Coronary artery (tissue), 2 donors: Measurements from ENCODE around the gene CSE1L.
"Not testable (repeated sequence)": the region's sequence is repeated elsewhere in the genome, so short reads cannot be mapped to it uniquely, and the experiment has no call there.

ENCODE experiments used
- DNase-seq: peaks from one replicate; pipeline ENCODE4 v3.0.0-alpha.2; 2017; ENCODE audit warnings: low spot score
- H3K27ac ChIP-seq, 2 donors: fragments of 200-600 bp; sonication (generic); one replicate each; pipeline ENCODE4 v1.5.1; 2016 to 2019
- H3K4me3 ChIP-seq: fragments of 200-600 bp; sonication (generic); 2 replicates; pipeline ENCODE4 v1.5.1; 2016; ENCODE audit warnings: mild to moderate bottlenecking, moderate library complexity
- TF ChIP-seq, protein P1 (sequence below): fragments of 200-600 bp; sonication (generic); IDR thresholded peaks from one replicate; pipeline ENCODE4 v1.5.1; 2019; ENCODE audit warnings: antibody characterized with exemption

Gene CSE1L

DNA sequence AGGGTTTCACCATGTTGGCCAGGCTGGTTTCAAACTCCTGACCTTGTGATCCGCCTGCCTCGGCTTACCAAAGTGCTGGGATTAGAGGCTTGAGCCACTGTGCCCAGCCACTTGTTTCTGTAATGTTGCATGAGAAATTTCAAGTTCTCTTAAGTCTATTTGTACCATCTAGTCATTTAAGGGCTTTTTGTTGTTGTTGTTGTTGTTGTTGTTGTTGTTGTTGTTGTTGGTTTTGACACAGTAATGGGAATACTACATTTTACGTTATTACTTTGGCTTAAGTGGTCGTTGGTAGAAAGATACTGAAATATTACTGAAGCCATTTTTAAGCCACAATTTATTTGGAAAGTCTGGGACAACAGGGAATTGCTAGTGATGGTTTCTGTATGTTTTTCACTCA, 52.0 kb downstream of the CSE1L start:
- H3K27ac ChIP-seq: no peak overlapping the region
- DNase-seq: no peak
- H3K4me3 ChIP-seq: no peak overlapping the region
- TF ChIP-seq, protein P1, sequence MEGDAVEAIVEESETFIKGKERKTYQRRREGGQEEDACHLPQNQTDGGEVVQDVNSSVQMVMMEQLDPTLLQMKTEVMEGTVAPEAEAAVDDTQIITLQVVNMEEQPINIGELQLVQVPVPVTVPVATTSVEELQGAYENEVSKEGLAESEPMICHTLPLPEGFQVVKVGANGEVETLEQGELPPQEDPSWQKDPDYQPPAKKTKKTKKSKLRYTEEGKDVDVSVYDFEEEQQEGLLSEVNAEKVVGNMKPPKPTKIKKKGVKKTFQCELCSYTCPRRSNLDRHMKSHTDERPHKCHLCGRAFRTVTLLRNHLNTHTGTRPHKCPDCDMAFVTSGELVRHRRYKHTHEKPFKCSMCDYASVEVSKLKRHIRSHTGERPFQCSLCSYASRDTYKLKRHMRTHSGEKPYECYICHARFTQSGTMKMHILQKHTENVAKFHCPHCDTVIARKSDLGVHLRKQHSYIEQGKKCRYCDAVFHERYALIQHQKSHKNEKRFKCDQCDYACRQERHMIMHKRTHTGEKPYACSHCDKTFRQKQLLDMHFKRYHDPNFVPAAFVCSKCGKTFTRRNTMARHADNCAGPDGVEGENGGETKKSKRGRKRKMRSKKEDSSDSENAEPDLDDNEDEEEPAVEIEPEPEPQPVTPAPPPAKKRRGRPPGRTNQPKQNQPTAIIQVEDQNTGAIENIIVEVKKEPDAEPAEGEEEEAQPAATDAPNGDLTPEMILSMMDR: no peak

DNA sequence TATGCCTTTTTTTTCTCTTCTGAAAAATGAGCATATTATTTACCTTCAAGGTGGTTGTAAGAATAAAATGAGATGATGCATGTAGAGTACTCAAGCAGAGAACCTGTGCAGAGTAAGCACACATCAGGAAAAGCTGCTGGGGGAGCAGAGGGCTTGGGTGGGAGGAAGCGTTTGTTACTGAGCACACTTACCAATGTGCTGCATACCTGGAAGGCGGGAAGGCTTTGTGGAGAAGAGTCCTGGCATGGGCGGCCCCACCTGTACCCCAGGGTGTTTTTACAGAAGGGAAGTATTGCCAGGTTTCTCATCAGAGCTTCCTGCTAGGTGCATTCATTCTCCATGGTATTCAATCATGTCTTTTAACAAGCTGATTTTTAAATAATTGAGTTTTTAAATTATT, 52.9 kb downstream of the CSE1L start:
- DNase-seq: no peak
- Histone ChIP-seq H3K27ac (no peak overlapping the region), H3K4me3 (no peak overlapping the region)
- TF ChIP-seq, protein P1: no peak

DNA sequence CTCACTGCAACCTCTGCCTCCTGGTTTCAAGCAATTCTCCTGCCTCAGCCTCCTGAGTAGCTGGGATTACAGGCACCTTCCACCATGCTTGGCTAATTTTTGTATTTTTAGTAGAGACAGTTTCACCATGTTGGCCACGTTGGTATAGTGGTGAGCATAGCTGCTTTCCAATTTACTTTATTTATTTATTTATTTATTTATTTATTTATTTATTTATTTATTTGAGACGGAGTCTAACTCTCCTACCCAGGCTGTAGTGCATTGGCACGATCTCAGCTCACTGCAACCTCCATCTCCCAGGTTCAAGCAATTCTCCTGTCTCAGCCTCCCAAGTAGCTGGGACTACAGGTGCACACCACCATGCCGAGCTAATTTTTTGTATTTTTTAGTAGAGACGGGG, 54.2 kb downstream of the CSE1L start:
- H3K27ac ChIP-seq, H3K4me3 ChIP-seq, DNase-seq: not testable (repeated sequence)

DNA sequence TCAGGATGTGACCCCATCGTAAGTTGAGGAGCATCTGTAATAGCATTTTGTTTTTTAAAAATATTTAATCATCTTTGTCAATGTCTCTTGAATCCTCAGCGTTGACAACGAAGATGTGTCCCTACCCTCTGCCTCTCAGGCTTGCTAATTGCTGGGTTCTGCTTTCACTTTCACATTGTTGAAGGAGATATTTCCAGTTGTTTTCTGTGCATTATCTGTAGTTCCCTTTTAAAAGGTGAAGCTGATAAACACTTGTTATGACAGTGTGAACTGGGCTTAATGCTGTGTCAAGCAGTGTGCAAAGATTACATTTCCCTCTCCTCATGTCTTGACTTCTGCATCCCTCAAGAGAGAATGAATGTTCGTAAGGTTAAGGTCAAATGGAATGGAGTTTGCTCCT, 54.9 kb downstream of the CSE1L start:
- DNase-seq: no peak

DNA sequence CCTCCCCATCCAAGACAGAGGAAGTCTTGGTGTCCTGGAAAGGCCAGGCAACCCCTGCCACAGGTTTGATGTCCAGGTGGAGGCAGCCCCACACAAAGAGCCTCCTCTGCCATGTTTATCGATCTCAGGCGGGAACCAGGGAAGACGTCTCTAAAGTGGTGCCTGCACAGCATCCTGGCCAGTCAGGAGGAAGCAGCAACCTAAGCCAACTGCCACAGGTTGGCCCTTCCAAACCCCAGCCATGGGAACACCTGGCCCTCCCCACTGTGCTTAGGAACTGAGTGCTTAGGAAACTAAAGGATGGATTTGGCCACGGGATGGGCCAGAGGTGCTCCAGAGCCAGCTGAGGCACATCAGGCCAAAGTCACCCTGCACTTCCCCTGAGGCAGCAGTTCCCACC, 56.9 kb downstream of the CSE1L start:
- no peak overlapping the region for H3K27ac ChIP-seq
- no peak overlapping the region for H3K4me3 ChIP-seq
- TF ChIP-seq, protein P1: no peak
- DNase-seq: no peak

More for the DNA sequence above, 54.9 kb downstream of the CSE1L start:
- Histone ChIP-seq H3K27ac (no peak overlapping the region), H3K4me3 (no peak overlapping the region)
- TF ChIP-seq, protein P1: no peak

DNA sequence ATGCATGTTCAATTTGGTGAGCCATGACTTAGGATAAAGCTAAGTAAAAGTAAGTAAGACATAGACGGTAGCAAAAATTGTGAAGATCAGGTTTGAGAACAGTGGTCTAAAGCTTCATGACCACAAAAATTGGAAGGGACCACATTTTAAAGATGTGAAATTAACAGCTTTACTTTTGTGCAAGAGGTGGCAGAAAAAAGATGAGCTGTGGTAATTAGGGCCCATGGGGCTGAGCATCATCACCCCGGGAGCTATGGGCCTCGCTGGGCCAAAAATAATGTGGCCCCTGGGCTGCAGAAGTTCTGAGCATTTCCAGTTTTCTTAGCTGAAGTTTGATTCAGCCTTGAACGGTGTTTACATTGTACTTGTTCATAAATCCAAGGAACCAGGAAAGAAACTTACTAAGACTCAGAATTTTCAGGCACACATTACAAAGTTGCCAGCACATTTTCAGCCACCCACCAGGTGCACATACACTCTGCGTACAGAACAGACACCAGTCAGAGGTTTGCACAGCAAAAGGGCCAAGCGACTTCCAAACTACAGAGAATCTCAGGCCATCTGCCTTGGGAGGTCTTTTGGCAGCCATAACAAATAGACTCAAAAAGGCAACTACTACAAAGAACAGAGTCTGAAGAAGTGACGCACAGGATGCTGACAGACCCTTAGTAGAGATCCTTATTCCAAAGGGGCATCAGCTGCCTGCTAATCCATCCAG, 57.7 kb downstream of the CSE1L start:
- TF ChIP-seq, protein P1: no peak
- DNase-seq: no peak
- Histone ChIP-seq H3K4me3 (no peak overlapping the region), H3K27ac (no peak overlapping the region)

DNA sequence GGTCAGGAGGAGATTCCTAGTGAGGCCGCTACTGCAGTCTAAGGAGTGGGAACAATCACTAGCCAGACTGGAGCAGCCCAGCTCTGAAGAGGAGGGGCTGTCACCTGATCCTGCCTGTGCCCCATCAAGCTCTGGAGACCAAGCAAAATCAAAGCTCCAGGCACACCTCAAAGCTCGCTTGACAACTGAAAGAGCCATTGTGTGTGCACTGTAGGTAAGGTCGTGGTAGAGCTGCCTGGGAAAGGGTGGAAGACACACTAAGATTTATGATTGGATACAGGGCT, 58.2 kb downstream of the CSE1L start:
- no peak overlapping the region for H3K27ac ChIP-seq
- H3K4me3 ChIP-seq: no peak overlapping the region
- TF ChIP-seq, protein P1: no peak
- no peak for DNase-seq

DNA sequence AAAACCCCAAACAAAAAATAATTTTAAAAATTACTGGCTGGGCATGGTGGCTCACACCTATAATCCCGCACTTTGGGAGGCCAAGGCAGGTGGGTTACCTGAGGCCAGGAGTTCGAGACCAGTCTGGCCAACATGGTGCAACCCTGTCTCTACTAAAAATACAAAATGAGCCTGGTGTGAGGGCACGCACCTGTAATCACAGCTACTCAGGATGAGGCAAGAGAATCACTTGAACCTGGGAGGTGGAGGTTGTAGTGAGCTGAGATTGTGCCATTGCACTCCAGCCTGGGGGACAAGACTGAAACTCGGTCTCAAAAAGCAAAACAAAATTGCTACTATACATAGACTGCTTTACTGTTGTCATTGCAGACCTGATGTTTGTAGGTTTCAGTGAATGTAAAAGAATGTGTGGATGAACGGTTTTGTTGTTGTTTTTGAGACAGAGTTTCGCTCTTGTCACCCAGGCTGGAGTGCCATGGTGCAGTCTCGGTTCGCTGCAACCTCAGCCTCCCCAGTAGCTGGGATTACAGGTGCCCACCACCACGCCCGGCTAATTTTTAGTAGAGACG, 59.0 kb downstream of the CSE1L start:
- DNase-seq, H3K4me3 ChIP-seq, H3K27ac ChIP-seq: not testable (repeated sequence)
